HEK293T (cell line): ENCODE results near the gene TTYH2.

Experiments
- ARNT ChIP-seq: fragments of 450-650 bp; IDR thresholded peaks from 2 replicates; pipeline ENCODE4 v1.6.1; 2017; ENCODE audit warnings: mild to moderate bottlenecking
- BHLHE40 ChIP-seq: fragments of 450-650 bp; IDR thresholded peaks from 2 replicates; pipeline ENCODE4 v1.6.1; 2016; ENCODE audit warnings: mild to moderate bottlenecking, moderate library complexity, borderline replicate concordance
- CTBP1 ChIP-seq: fragments of 450-650 bp; IDR thresholded peaks from 2 replicates; pipeline ENCODE4 v1.6.1; 2016; ENCODE audit warnings: borderline replicate concordance
- FOXM1 ChIP-seq: fragments of 450-650 bp; IDR thresholded peaks from 2 replicates; pipeline ENCODE4 v1.6.1; 2017; ENCODE audit warnings: mild to moderate bottlenecking, borderline replicate concordance
- L3MBTL2 ChIP-seq: fragments of 450-650 bp; conservative IDR thresholded peaks from 2 replicates; pipeline ENCODE4 v1.6.1; 2016; ENCODE audit warnings: mild to moderate bottlenecking
- SP1 ChIP-seq: fragments of 450-650 bp; IDR thresholded peaks from 2 replicates; pipeline ENCODE4 v1.6.1; 2017

DNA sequence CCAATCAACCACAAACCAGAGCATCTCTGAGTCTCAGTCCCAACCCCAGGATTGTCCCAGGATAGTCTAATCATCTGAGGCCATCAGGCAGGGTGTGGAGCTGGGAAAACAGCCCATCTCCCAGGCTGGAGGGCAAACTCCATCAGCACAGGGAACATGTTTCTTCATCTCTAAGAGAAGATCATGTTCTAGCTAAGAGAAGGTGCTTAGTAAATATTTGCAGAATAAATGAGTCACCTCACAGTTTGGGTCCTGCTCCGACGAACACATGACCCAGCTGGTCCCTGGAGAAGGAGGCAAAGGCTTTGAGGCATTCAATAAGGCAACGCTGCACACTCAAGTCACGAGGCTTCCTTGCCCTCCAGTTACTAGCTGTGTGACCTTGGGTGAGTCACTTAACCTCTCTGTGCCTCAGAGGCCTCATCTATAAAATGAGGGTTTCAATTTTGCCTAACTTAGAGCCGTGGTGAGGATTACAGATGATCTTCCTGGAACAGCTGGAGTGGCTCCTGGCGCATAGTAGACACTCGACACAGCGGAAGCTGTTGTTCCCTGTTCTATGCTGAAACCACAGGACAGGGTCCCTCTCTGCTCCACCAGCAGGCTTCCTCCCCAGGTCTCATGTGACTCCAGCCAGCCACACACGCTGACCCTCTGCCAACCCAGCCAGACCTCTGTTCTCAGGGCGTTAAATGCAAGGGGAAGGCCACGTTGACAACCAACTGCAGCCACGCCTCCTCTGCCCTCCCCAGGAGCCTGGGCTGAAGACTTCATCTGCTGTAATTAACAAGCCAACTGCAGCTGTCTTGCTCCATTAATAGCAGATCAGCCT, 20.2 kb upstream of the TTYH2 start:
- TF ChIP-seq SP1: no peak
- no peak for TF ChIP-seq L3MBTL2
- TF ChIP-seq CTBP1: no peak
- no peak for TF ChIP-seq BHLHE40
- TF ChIP-seq FOXM1: no peak
- no peak for TF ChIP-seq ARNT
